K562 (cell line): ENCODE results near the gene ERAP2. TPM values are rescaled to one million over a fixed set of nuclear protein-coding genes. Genes with fewer than 3 reads are reported as not detected.

Experiments
- BACH1 ChIP-seq: fragments of 200-800 bp; sonication (Bioruptor generic); IDR thresholded peaks from 2 replicates; pipeline ENCODE4 v1.6.1; 2016; ENCODE audit warnings: missing genetic modification characterization, missing compliant biosample characterization
- BHLHE40 ChIP-seq: IDR thresholded peaks from 2 replicates; pipeline ENCODE4 v1.6.1; 2011; ENCODE audit warnings: low read length, improper control_type of control experiment
- CC2D1A ChIP-seq: fragments of 450-650 bp; IDR thresholded peaks from 2 replicates; pipeline ENCODE4 v1.6.1; 2017; ENCODE audit warnings: mild to moderate bottlenecking
- CUX1 ChIP-seq: fragments of 200-800 bp; sonication (Bioruptor generic); IDR thresholded peaks from 2 replicates; pipeline ENCODE4 v1.6.1; 2016; ENCODE audit warnings: missing genetic modification characterization, missing compliant biosample characterization
- DEAF1 ChIP-seq: fragments of 450-650 bp; formaldehyde crosslinking; IDR thresholded peaks from 2 replicates; pipeline ENCODE4 v1.4.0; 2020; ENCODE audit warnings: mild to moderate bottlenecking, moderate library complexity
- DIDO1 ChIP-seq: fragments of 450-650 bp; IDR thresholded peaks from 2 replicates; pipeline ENCODE4 v1.6.1; 2016; ENCODE audit warnings: low read depth, missing biosample characterization, missing genetic modification characterization
- SIN3B ChIP-seq: fragments of 450-650 bp; IDR thresholded peaks from 2 replicates; pipeline ENCODE4 v1.6.1; 2017; ENCODE audit warnings: low read depth, mild to moderate bottlenecking, moderate library complexity
- ZC3H4 ChIP-seq: sonication (generic); formaldehyde crosslinking; IDR thresholded peaks from 2 replicates; pipeline ENCODE4 v1.9.0; 2021; ENCODE audit warnings: missing genetic modification reagents, borderline replicate concordance
- ZNF79 ChIP-seq: fragments of 250-450 bp; sonication (Bioruptor Pico); IDR thresholded peaks from 2 replicates; pipeline ENCODE4 v1.4.0; 2020; ENCODE audit warnings: low read depth, mild to moderate bottlenecking, moderate library complexity
- polyA plus RNA-seq, 8 experiments: library from polyadenylated mRNA; depleted of rRNA in 4 of 8; stranded (reverse) in 5 of 8; unstranded in 3 of 8; fragments of >200 nt; fragmentation: Nextera tagmentation in 2 of 8; fragmentation: Illumina TruSeq in 1 of 8; extraction: Ambion mirVana in 2 of 8; extraction: Trizol in 1 of 8; gene quantifications; 2 replicates each; pipeline versions ENCODE4 v1.2.1 to v1.2.3, GENCODE V29; 2011 to 2014; ENCODE audit warnings: inconsistent platforms in 1 of 8, missing spikeins in 1 of 8
- total RNA-seq, 7 experiments: library from RNA; depleted of rRNA in 6 of 7; stranded (reverse); fragments of >200 nt in 6 of 7; fragmentation: Illumina TruSeq in 2 of 7; extraction: Trizol in 2 of 7; gene quantifications; 2 replicates each; pipeline versions ENCODE4 v1.2.1 to v1.2.3, GENCODE V29; 2011 to 2021; ENCODE audit warnings: low replicate concordance in 1 of 7
- TF ChIP-seq, protein P1 (sequence below), 2 experiments: fragments of 450-650 bp in 1 of 2; sonication (generic) in 1 of 2; formaldehyde crosslinking in 1 of 2; IDR thresholded peaks; 2 replicates each; pipeline versions ENCODE4 v1.7.1 to v1.9.0; 2016 to 2022; ENCODE audit warnings: inconsistent platforms in 1 of 2, mild to moderate bottlenecking in 1 of 2, missing genetic modification reagents in 1 of 2

The ERAP2 gene
- total and polyA plus RNA-seq, 9 of the 15 experiments (the other 6 are each of a cell fraction or from before 2014, with no cell fraction given): 0.93 to 4.0 (median 2.1) TPM

DNA sequence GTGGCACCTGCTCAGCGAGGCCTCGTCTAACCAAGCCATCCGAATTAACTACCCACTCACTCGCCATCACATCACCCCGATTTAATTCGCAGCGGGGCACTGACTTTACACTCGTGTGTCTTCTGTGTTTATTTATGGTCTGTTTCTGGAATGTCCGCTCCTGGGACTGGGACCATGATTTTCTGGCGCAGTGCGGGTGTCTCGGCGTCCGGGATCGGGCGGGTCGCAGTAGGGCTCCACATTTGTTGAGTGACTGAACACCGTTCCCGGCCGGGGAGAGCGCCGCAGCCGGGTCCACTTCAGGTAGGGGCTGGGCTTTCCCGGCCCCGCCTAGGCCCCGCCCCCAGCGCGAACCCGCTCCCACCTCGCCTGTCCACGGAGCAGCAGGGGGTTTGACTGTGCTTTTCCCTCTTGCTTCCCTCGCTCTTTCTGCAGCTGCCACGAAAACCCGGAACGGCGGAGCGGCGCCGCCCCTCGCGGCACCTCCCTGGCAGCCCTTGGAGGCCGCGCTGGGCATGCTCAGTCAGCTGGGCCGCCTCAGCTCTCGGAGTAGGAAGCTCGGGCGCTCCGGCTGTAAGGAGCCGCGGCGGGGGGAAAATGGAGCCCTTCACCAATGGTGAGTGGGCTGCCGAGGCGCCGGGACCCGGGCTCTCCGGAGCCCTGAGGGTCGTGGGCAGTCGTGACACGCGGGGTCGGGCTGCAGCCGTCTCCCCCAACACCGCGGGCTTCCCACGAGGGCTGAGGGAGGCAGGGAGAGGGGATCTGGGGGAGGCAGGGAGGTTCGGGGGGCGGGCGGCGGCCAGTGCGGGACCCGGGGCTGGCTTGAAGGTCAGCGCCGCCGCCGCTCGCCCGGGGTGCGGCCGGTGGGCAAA lies 59.5 kb downstream of the ERAP2 start, which contains the start of gene LNPEP (continued):
- TF ChIP-seq, protein P1, sequence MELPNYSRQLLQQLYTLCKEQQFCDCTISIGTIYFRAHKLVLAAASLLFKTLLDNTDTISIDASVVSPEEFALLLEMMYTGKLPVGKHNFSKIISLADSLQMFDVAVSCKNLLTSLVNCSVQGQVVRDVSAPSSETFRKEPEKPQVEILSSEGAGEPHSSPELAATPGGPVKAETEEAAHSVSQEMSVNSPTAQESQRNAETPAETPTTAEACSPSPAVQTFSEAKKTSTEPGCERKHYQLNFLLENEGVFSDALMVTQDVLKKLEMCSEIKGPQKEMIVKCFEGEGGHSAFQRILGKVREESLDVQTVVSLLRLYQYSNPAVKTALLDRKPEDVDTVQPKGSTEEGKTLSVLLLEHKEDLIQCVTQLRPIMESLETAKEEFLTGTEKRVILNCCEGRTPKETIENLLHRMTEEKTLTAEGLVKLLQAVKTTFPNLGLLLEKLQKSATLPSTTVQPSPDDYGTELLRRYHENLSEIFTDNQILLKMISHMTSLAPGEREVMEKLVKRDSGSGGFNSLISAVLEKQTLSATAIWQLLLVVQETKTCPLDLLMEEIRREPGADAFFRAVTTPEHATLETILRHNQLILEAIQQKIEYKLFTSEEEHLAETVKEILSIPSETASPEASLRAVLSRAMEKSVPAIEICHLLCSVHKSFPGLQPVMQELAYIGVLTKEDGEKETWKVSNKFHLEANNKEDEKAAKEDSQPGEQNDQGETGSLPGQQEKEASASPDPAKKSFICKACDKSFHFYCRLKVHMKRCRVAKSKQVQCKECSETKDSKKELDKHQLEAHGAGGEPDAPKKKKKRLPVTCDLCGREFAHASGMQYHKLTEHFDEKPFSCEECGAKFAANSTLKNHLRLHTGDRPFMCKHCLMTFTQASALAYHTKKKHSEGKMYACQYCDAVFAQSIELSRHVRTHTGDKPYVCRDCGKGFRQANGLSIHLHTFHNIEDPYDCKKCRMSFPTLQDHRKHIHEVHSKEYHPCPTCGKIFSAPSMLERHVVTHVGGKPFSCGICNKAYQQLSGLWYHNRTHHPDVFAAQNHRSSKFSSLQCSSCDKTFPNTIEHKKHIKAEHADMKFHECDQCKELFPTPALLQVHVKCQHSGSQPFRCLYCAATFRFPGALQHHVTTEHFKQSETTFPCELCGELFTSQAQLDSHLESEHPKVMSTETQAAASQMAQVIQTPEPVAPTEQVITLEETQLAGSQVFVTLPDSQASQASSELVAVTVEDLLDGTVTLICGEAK (IDR thresholded peaks at IDR 0.05): no peak
- TF ChIP-seq, protein P1 (CRISPR knock-in tag; IDR thresholded peaks at IDR 0.05): no peak
- no peak for TF ChIP-seq CC2D1A
- TF ChIP-seq ZNF79 (CRISPR knock-in tag): no peak
- no peak for TF ChIP-seq CUX1 (CRISPR knock-in tag)
- no peak for TF ChIP-seq DIDO1 (tag)
- TF ChIP-seq BACH1: no peak
- TF ChIP-seq DEAF1 (CRISPR knock-in tag): no peak
- TF ChIP-seq BHLHE40: peak; percentile 59
- TF ChIP-seq SIN3B: no peak
- TF ChIP-seq ZC3H4 (CRISPR knock-in tag): no peak
